Duodenal mucosa (tissue), 2 donors: Measurements from ENCODE around the gene RRP1B.
"Not testable (repeated sequence)": the region's sequence is repeated elsewhere in the genome, so short reads cannot be mapped to it uniquely, and the experiment has no call there.

Experiments
- H3K27ac ChIP-seq: one replicate; pipeline ENCODE4 v1.7.0; 2013; ENCODE audit warnings: low read depth, low read length
- H3K27me3 ChIP-seq, 2 donors: one replicate each; pipeline ENCODE4 v1.7.0; 2013; ENCODE audit warnings: low read length in 2 of 2, control low read depth in 1 of 2; ENCODE audit not compliant: insufficient read depth in 2 of 2, control insufficient read depth in 1 of 2
- H3K36me3 ChIP-seq, 2 donors: one replicate each; pipeline ENCODE4 v1.7.0; 2013; ENCODE audit warnings: low read length in 2 of 2, control low read depth in 1 of 2; ENCODE audit not compliant: insufficient read depth in 2 of 2, control insufficient read depth in 1 of 2
- H3K4me1 ChIP-seq, 2 donors: one replicate each; pipeline ENCODE4 v1.7.0; 2013; ENCODE audit warnings: low read length in 2 of 2, control low read depth in 1 of 2; ENCODE audit not compliant: insufficient read depth in 2 of 2, control insufficient read depth in 1 of 2
- H3K4me3 ChIP-seq, 2 donors: one replicate each; pipeline ENCODE4 v1.7.0; 2013; ENCODE audit warnings: low read length in 2 of 2, low read depth in 1 of 2
- H3K9ac ChIP-seq, 2 donors: one replicate each; pipeline ENCODE4 v1.7.0; 2013; ENCODE audit warnings: low read length in 2 of 2, low read depth in 1 of 2
- H3K9me3 ChIP-seq, 2 donors: one replicate each; pipeline ENCODE4 v1.7.0; 2013; ENCODE audit warnings: low read length in 2 of 2, control low read depth in 1 of 2; ENCODE audit not compliant: control insufficient read depth in 1 of 2

Gene RRP1B

GRCh38 chr21:43659136-43660000, at the start of gene RRP1B, which contains the start of gene HSF2BP:
Gene RRP1B (plus strand): TSS chr21:43659560. CDS start chr21:43659665, 105 bp downstream.
Gene HSF2BP (minus strand): TSS chr21:43659488. CDS start chr21:43658096, 1,392 bp downstream.
- peak within 1 kb of the TSS; percentile 82 to 84 for H3K9ac ChIP-seq
- H3K27ac ChIP-seq: peak within 1 kb of the TSS; percentile 63
- H3K36me3 ChIP-seq: peaks cover 0 to 12% of the 10 kb centered on the region in 2 donors
- H3K4me3 ChIP-seq: peak within 1 kb of the TSS; percentile 89 to 98
- H3K9me3 ChIP-seq: no peaks in the 10 kb centered on the region
- peaks cover 12 to 21% of the 10 kb centered on the region in 2 donors for H3K4me1 ChIP-seq
- H3K27me3 ChIP-seq: no peaks in the 10 kb centered on the region

- Histone ChIP-seq H3K27ac (no peak overlapping the region), H3K9ac (peak overlapping the region in 1 of 2 donors; percentile 42)
Observed at GRCh38 chr21:43611598-43612369, 47.6 kb upstream of the RRP1B start.

GRCh38 chr21:43613755-43614638, 45.4 kb upstream of the RRP1B start:
- Histone ChIP-seq H3K36me3 (no peaks in the 10 kb centered on the region), H3K27me3 (no peaks in the 10 kb centered on the region), H3K9me3 (no peaks in the 10 kb centered on the region), H3K27ac (no peak overlapping the region), H3K4me1 (peaks cover 22 to 28% of the 10 kb centered on the region in 2 donors), H3K9ac (no peak overlapping the region), H3K4me3 (no peak overlapping the region)

More at GRCh38 chr21:43611598-43612369, 47.6 kb upstream of the RRP1B start:
- H3K9me3 ChIP-seq: no peaks in the 10 kb centered on the region
- no peaks in the 10 kb centered on the region for H3K36me3 ChIP-seq
- H3K27me3 ChIP-seq: no peaks in the 10 kb centered on the region
- no peak overlapping the region for H3K4me3 ChIP-seq
- H3K4me1 ChIP-seq: peaks cover 18 to 28% of the 10 kb centered on the region in 2 donors

- Histone ChIP-seq H3K9ac (no peak overlapping the region), H3K36me3 (no peaks in the 10 kb centered on the region), H3K9me3 (no peaks in the 10 kb centered on the region)
Observed at GRCh38 chr21:43614839-43615238, 44.5 kb upstream of the RRP1B start.

GRCh38 chr21:43616861-43617260, 42.5 kb upstream of the RRP1B start:
- peaks cover 15 to 20% of the 10 kb centered on the region in 2 donors for H3K4me1 ChIP-seq
- H3K27me3 ChIP-seq, H3K36me3 ChIP-seq, H3K4me3 ChIP-seq, H3K27ac ChIP-seq, H3K9ac ChIP-seq: not testable (repeated sequence)
- peaks cover 5 to 14% of the 10 kb centered on the region in 2 donors for H3K9me3 ChIP-seq

More at GRCh38 chr21:43614839-43615238, 44.5 kb upstream of the RRP1B start:
- H3K27ac ChIP-seq: no peak overlapping the region
- no peak overlapping the region for H3K4me3 ChIP-seq
- H3K4me1 ChIP-seq: peaks cover 24 to 29% of the 10 kb centered on the region in 2 donors
- H3K27me3 ChIP-seq: no peaks in the 10 kb centered on the region

- no peak overlapping the region for H3K4me3 ChIP-seq
- H3K9ac ChIP-seq: no peak overlapping the region
- no peaks in the 10 kb centered on the region for H3K36me3 ChIP-seq
- H3K4me1 ChIP-seq: peaks cover 7 to 12% of the 10 kb centered on the region in 2 donors
- no peak overlapping the region for H3K27ac ChIP-seq
- H3K9me3 ChIP-seq: peaks cover 7 to 14% of the 10 kb centered on the region in 2 donors
- no peaks in the 10 kb centered on the region for H3K27me3 ChIP-seq
Observed at GRCh38 chr21:43618940-43619339, 40.4 kb upstream of the RRP1B start.

GRCh38 chr21:43619344-43619743, 40.0 kb upstream of the RRP1B start:
- Histone ChIP-seq H3K9ac (peak overlapping the region; percentile 4 to 12), H3K4me3 (no peak overlapping the region), H3K27me3 (no peaks in the 10 kb centered on the region), H3K27ac (peak overlapping the region; percentile 44), H3K36me3 (no peaks in the 10 kb centered on the region), H3K9me3 (peaks cover 7 to 14% of the 10 kb centered on the region in 2 donors), H3K4me1 (peaks cover 7 to 12% of the 10 kb centered on the region in 2 donors)

- peak overlapping the region; percentile 44 for H3K27ac ChIP-seq
Observed at GRCh38 chr21:43619856-43620255, 39.5 kb upstream of the RRP1B start.

GRCh38 chr21:43622796-43623195, 36.6 kb upstream of the RRP1B start:
- Histone ChIP-seq H3K4me1 (peaks cover 7 to 12% of the 10 kb centered on the region in 2 donors), H3K36me3 (no peaks in the 10 kb centered on the region), H3K4me3 (no peak overlapping the region), H3K9ac (no peak overlapping the region), H3K9me3 (peaks cover 7 to 14% of the 10 kb centered on the region in 2 donors), H3K27ac (no peak overlapping the region), H3K27me3 (no peaks in the 10 kb centered on the region)

More at GRCh38 chr21:43619856-43620255, 39.5 kb upstream of the RRP1B start:
- Histone ChIP-seq H3K9ac (peak overlapping the region; percentile 4 to 12), H3K9me3 (peaks cover 7 to 14% of the 10 kb centered on the region in 2 donors), H3K4me3 (no peak overlapping the region), H3K36me3 (no peaks in the 10 kb centered on the region), H3K27me3 (no peaks in the 10 kb centered on the region), H3K4me1 (peaks cover 7 to 12% of the 10 kb centered on the region in 2 donors)
